D721Med (cell line): ENCODE results near the gene DYNC2LI1.
"Not testable (repeated sequence)": the region's sequence is repeated elsewhere in the genome, so short reads cannot be mapped to it uniquely, and the experiment has no call there.

Source experiments
- DNase-seq: peaks from one replicate; pipeline ENCODE4 v3.0.0; 2011; ENCODE audit warnings: low spot score; ENCODE audit not compliant: insufficient read length
- FAIRE-seq: peaks from 2 replicates; lab custom pipeline; 2011; peaks lifted over from hg19 to GRCh38; lab: Jason Lieb, UNC
- TF ChIP-seq, protein P1 (sequence below): IDR thresholded peaks from 2 replicates; pipeline ENCODE4 v1.5.1; 2012; ENCODE audit warnings: mild to moderate bottlenecking, control low read depth; ENCODE audit not compliant: insufficient read depth; ENCODE audit errors: missing control alignments

Gene DYNC2LI1

DNA sequence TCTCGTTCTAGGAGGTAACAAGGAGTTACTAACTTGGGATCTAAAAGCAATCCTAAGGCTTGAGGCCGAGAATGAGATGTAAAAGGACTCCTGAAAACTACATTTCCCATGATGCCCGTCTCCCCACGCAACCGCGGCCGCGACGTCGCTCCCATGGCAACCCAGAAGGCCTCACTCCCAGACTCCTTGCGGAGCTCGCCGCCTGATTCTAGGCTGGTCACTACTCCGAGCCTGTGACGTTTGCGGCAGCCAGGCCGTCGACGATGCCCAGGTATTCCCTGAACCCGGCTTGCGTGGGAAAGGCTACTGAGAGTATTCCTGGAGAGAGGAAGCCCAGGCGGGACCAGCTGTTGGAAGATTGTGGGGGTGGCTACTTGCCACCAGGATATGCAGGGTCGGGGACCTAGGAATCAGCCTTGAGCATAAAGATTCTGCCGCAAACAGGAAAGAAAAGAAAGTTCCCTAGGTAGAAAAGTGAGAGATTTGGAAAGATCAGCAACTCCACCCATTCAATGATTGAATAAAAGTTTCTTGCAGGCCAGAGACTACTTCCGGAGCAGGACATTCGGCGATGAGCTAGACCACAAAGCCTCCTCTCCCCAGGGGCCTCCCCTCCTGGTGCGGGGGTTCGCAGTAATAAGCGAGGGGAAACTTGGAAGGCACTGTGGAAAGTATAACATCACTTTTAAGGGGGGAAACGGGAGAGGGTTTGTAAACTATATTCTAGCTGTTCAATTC lies at the start of gene DYNC2LI1:
DYNC2LI1 (plus strand) TSS at position 164 of the 738 bp plus-strand sequence; CDS start at position 264, 100 bp downstream.
- peak; percentile 11 for FAIRE-seq
- DNase-seq: peak; percentile 69
- TF ChIP-seq, protein P1, sequence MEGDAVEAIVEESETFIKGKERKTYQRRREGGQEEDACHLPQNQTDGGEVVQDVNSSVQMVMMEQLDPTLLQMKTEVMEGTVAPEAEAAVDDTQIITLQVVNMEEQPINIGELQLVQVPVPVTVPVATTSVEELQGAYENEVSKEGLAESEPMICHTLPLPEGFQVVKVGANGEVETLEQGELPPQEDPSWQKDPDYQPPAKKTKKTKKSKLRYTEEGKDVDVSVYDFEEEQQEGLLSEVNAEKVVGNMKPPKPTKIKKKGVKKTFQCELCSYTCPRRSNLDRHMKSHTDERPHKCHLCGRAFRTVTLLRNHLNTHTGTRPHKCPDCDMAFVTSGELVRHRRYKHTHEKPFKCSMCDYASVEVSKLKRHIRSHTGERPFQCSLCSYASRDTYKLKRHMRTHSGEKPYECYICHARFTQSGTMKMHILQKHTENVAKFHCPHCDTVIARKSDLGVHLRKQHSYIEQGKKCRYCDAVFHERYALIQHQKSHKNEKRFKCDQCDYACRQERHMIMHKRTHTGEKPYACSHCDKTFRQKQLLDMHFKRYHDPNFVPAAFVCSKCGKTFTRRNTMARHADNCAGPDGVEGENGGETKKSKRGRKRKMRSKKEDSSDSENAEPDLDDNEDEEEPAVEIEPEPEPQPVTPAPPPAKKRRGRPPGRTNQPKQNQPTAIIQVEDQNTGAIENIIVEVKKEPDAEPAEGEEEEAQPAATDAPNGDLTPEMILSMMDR: no peak

DNA sequence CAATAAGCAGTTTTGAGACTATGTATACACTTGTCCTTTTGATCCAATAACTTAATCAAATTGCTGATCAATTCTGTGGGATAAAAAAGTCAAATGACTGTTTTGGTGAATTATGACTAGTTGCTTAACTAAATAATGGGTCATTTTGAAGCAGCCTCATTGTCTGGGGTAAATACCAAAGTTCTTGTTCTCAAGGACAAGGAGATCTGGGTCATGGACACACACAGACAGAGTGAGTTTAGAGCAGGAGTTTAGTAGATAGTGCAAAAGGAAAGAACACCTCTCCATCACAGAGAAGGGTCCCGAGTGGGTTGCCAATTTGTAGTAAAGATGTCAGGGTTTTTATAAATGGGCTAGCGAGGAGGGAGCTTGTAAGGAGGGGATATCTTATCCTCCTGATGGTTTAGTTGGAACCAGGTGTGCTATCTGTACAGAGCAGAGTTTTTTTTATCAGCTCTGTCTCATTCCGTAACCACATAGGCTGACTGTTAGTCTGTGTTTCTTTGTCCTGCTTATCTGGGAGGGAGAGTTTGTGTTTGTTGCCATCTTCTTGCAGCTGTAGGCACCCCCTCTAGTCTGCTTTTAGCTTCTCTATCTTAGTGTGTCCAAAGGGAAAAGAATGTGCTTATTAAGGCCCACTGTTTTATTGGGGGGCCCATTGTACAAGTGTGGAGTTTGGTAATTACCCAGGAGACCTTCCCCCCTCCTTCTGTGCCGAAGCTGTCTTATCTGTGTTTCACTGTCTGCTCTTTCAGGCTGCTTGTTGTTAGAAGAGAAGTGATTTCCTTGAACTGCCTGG lies 48.9 kb upstream of the DYNC2LI1 start:
- no peak for FAIRE-seq
- TF ChIP-seq, protein P1: no peak
- DNase-seq: no peak

DNA sequence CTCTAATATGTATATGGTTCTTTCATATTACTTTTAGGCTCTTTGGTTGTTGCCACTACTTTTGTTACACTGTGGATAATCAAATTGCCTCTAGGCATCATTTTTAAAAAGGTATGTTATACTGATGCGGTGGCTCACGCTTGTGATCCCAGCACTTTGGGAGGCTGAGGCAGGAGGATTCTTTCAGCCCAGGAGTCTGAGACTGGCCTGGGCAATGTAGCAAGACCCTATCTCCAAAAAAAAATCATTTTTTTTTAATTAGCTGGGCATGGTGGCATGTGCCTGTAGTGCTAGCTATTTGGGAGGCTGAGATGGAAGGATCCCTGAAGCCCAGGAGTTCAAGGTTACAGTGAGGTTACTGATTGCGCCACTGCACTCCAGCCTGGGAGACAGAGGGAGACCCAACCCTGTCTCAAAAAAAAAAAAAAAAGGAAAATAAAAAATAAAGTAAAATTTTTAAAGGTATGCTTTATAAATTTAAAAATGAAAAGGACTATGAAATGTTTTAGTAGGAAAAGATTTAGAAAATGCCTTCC lies 48.1 kb upstream of the DYNC2LI1 start:
- TF ChIP-seq, protein P1: no peak
- FAIRE-seq: no peak

DNA sequence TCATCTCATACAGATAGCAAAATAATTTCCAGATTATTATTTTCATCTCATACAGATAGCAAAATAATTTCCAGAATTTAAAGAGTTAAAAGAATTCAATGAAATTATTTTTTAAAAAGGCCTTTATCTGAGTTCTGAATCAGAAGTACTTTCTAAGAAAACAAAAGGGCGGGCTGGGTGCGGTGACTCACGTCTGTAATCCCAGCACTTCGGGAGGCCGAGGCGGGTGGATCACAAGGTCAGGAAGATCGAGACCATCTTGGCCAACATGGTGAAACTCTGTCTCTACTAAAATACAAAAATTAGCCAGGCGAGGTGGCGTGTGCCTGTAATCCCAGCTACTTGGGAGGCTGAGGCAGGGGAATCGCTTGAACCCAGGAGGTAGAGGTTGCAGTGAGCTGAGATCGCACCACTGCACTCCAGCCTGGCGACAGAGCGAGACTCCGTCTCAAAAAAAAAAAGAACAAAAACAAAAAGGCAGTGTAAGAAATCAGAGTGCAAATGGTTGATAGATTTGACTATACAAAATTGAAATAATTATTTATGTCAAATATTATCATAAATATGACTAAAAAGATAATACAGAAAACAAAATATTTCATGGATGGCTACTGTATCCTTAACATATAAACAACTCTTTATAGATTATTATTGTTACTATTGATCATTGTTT lies 46.7 kb upstream of the DYNC2LI1 start:
- not testable (repeated sequence) for FAIRE-seq, DNase-seq

More for the DNA sequence above, 48.1 kb upstream of the DYNC2LI1 start:
- DNase-seq: no peak

DNA sequence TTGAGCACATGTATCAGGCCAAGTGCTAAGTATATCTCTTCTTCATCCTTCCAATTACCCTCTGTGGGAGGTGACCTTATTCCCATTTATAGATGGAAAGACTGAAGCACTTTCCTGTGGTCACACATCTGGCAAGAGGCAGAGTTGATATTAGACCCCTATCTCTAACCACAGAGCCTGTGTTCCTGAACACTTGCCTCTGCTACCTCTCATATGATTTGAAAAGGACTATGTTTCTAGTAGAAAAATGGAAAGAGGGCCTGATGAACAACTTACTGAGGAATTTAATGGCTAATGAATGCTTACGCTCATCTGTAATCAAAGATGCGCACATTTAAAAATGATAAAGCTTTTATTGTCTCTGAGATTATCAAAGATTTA lies 46.2 kb upstream of the DYNC2LI1 start:
- DNase-seq (no peak), FAIRE-seq (no peak)
- TF ChIP-seq, protein P1: no peak

DNA sequence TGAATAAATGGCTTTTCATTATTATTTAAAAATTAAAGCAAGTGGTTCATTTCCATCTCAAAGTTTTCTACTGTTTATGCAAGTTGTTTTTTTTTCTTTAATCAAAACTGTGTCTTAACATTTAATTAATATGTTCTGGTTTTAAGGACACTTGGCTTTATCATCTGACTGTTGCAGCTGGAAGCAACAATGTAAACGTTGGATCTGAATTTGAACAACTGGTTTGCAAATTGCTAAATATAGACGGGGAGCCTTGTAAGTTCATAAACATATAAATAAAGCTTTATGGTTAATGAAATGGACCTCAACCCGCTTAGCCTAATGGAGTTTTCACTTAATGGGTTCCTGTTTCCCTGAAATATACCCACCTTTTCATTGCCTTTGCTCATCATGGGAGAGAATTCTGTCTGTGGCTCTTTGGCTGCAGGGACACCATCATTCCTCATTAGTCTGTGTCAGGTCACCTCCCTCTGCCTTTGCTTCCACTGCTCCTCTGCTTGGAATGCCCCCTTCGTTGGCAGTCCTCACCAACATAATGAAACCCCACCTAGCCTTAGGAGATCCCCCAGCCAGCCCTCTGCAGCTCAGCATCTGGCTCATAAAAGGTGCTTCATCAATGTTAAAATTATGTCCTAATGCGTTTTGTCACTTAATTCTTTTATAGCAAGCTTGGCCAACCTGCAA lies 44.2 kb upstream of the DYNC2LI1 start:
- DNase-seq (no peak), FAIRE-seq (no peak)
- TF ChIP-seq, protein P1: no peak

DNA sequence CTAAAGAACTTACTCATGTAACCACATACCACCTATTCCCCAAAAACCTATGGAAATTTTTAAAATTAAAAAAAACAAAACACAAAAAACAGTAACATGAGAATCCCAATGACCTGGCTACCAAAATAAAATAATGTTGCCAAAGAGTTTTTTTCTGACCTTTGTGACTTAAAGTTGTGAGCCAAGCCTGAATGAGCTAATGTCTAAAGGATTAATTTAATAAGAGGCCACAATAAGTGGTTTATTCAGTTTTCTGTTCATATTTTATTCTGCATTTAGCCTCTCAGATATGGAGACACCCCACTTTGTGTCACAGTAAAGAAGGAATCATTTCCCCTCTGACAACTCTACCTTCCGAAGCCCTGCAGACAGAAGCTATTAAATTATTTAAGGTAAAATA lies 42.6 kb upstream of the DYNC2LI1 start:
- DNase-seq: no peak
- TF ChIP-seq, protein P1: no peak
- no peak for FAIRE-seq
